Activated CD4-positive, alpha-beta T cell treated with anti-CD3 and anti-CD28 coated beads for 1 hour (primary cell): Measurements from ENCODE around the gene STK36.
"Not testable (repeated sequence)": the region's sequence is repeated elsewhere in the genome, so short reads cannot be mapped to it uniquely, and the experiment has no call there.

Source experiments
- DNase-seq: peaks from one replicate; pipeline ENCODE4 v3.0.0-alpha.2; 2020

The STK36 gene

DNA sequence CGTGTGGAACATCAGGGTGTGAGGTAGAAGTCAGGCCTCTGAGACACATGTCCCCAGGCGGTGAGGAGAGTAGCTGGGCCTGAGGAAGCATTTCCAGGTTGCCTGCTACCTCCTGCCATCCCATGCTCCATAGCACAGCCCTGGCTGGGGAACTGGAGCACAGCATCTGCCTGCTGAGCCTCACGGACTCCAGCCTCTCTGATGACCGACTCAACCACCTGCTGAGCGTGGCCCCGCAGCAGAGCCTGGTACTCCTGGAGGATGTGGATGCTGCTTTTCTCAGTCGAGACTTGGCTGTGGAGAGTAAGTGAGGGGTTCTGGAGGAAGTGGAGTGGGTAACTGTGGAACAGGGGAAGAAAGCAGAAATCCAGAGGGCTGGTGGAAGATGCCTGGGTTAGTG lies 9.5 kb upstream of the STK36 start:
- no peak for DNase-seq

GRCh38 chr2:218662827-218663226 lies 9.1 kb upstream of the STK36 start:
- no peak for DNase-seq

GRCh38 chr2:218663901-218664300 lies 8.0 kb upstream of the STK36 start:
- DNase-seq, result no peak

GRCh38 chr2:218664653-218665052 lies 7.2 kb upstream of the STK36 start:
- DNase-seq, result no peak

GRCh38 chr2:218671097-218671653 lies 711 bp upstream of the STK36 start:
- DNase-seq, result no peak

DNA sequence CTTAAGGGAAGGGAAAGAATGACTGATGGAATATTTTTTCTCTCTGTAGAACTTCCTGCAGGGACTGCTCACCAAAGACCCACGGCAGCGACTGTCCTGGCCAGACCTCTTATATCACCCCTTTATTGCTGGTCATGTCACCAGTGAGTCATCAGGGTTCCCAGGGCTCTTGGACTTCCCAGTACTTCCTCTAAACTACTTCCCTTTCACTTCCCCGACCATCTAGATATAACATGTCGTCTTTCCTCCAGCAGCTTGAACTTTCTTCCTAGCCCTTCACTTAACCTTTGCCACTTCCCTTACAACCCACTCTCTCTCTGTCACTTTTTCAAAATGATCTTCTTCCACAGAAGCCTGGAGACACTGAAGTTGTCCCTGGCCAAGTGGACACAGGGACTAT lies 7.2 kb downstream of the STK36 start:
- no peak for DNase-seq

DNA sequence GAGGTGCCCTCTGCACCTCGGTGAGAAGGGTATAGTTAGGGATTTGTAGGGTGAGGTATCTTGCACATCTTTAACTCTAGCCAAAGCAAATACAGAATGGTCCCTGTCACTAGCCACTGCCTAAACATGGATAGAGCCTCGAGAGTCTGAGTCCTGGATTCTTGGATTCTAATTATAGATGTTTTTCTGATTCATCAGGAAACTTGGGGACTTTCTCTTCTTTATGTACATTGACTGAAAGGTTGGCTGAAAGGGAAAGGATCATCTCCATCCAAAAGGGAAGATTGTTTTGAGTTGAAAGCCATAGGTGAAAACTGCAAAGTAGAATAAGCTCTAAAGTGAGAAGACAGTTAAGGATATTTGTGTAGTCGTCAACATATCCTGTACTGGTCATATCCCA lies 8.2 kb downstream of the STK36 start:
- DNase-seq, result no peak

DNA sequence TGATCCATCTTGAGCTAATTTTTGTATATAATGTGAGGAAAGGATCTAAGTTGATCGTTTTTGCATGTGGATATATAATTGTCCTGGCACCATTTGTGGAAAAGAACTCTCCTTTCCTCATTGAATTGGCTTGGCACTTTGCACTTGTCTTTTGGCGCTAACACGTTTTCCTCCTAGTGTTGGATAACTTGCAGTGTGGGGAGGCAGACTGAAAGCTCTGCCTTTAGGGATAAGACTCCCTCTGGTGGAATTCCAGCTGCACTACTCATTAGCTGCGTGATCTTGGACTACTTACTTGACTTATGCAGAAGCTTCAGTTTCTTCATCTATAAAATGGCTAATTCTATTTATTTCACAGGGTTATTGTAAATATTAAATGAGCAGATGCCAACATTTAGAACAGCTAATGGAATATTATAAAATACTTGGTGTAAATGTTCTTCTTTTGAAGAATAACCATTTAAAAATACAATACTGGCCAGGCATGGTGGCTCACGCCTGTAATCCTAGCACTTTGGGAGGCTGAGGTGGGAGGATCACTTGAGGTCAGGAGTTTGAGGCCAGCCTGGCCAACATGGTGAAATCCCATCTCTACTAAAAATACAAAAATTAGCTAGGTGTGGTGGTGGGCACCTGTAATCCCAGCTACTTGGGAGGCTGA lies 15.6 kb downstream of the STK36 start:
- DNase-seq, result not testable (repeated sequence)

- no peak for DNase-seq
These were observed 19.3 kb downstream of the STK36 start for GRCh38 chr2:218691234-218691633.

- no peak for DNase-seq
These were observed 22.7 kb downstream of the STK36 start for GRCh38 chr2:218694405-218695145.

DNA sequence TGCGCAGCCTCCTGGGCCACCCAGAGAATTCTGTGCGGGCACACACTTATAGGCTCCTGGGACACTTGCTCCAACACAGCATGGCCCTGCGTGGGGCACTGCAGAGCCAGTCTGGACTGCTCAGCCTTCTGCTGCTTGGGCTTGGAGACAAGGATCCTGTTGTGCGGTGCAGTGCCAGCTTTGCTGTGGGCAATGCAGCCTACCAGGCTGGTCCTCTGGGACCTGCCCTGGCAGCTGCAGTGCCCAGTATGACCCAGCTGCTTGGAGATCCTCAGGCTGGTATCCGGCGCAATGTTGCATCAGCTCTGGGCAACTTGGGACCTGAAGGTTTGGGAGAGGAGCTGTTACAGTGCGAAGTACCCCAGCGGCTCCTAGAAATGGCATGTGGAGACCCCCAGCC lies 27.0 kb downstream of the STK36 start:
- no peak for DNase-seq

- DNase-seq, result no peak
These were observed 29.9 kb downstream of the STK36 start for GRCh38 chr2:218701806-218702205.

- no peak for DNase-seq
These were observed 31.5 kb downstream of the STK36 start for GRCh38 chr2:218703341-218703740.

DNA sequence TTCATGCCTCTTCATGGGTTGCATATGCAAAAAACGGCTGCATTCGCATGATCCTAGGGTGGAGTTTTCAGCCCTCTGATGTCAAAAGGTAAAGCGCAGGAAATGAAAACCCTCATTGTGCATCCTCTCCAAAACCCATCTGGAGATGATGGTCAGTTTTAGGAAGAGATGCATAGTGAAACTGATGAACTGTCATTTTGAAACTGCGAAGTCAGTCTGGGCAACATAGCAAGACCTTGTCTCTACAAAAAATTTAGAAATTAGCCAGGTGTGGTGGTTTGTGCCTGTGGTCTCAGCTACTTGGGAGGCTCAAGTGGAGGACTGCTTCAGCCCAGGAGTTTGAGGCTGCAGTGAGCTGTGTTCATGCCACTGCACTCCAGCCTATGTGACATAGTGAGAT lies 36.2 kb downstream of the STK36 start:
- no peak for DNase-seq

- DNase-seq, result no peak
These were observed 38.0 kb downstream of the STK36 start for GRCh38 chr2:218709908-218710307.

GRCh38 chr2:218710334-218710686 lies 38.4 kb downstream of the STK36 start:
- no peak for DNase-seq

GRCh38 chr2:218710687-218711549 lies 39.0 kb downstream of the STK36 start, which contains the start of gene TTLL4:
Gene TTLL4 (plus strand): TSS chr2:218710835. CDS start chr2:218737677, 26,842 bp downstream.
- peak; percentile 99 for DNase-seq

DNA sequence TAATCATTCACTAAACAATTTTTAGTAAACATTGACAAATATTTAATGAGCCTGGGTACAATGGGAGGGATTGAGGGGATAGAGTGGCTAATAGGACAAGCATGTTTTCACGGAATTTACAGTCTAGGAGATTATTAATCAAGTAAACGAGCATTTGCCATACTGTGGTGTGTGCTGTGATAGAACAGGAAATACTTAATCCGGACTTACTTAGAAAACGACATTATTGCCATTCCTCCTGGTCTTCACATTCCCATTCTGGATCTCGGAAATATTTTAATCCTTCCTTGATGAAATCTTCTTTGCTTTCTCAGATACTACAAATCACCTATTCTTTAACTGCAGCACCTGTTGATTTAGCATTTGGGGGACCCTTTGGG lies 39.7 kb downstream of the STK36 start:
- no peak for DNase-seq

DNA sequence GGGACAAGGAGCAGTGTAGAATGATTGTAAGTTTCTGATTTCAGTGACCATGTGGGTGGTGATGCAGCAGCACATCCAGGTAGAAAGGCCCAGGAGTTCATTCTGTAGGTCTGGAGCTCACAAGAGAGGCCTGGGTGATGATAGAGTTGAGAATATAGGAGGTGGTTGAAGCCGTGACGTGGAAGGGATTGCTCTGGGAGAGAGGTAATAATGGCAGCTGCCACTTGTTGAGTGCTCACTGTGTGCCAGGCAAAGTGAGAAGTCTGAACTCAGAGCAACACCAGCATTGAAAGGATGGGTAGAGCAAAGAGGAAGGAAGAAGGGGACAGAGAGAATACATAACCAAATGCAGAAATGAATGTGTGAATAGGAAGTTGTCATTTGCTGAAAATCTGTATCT lies 42.0 kb downstream of the STK36 start:
- no peak for DNase-seq

DNA sequence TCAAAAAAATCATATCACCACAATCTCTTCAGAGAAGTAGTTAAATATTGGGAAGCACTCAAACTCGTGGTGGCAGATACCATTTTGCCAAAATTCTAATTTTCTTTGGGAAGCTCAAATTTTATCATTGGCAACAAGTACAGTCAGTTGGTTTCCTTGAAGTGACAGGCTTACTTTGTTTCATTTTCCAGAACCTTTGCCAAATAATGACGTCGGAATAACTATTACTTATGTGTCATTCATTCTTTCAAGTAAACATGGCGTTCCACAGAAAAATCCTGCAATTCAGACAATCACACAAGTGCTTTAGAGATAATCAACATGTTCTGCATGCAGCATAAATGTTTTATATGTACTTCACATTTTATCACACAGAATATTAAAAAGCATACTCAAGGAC lies 44.2 kb downstream of the STK36 start:
- no peak for DNase-seq

- no peak for DNase-seq
These were observed 45.4 kb downstream of the STK36 start for GRCh38 chr2:218717262-218717661.

GRCh38 chr2:218718058-218718457 lies 46.2 kb downstream of the STK36 start:
- no peak for DNase-seq

DNA sequence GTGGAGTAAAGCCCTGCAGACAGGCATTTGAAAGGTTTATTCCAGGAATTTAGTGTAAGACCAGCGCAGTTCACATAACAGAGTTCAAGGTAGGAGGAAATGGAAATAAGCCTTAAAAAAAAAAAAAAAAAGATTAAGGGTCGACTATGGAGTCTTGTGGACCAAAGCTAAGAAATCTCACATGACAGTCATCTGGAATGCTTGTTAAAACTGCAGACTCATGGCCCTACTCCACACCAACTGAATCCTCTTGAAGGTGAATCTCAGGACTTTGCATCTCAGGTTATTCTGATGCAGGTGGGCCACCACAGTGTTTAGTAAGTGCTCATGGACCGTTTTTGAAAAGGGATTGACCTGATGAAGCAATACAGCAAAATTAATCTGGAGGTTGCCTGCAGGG lies 47.6 kb downstream of the STK36 start:
- no peak for DNase-seq
